ENCODE measurements around the gene WARS2. TPM values are rescaled to one million over a fixed set of nuclear protein-coding genes. Genes with fewer than 3 reads are reported as not detected.

Gene WARS2
- total RNA-seq, 1 experiment from 2014 or later = 10.5 TPM

GRCh38 chr1:119012383-119012782 lies 128.1 kb downstream of the WARS2 start:
- ChIA-PET POLR2A (no interaction called here), RAD21 (ENCODE audit: low non-redundant PET in 1 of 2, low total read pairs in 2 of 2, uncharacterized antibody in 2 of 2, unreplicated experiment in 2 of 2) (no interaction called here), CTCF (no interaction called here)
- Histone ChIP-seq H3K9me2 (ENCODE audit: insufficient read depth) (no peaks in the 10 kb centered on the region), H3K9ac (ENCODE audit: low read length) (no peak overlapping the region), H3K4me2 (ENCODE audit: low read length) (no peak overlapping the region), H3K9me3 (ENCODE audit: control insufficient read depth in 1 of 2, insufficient read depth in 1 of 2, low read depth in 1 of 2, low read length in 2 of 2) (no peaks in the 10 kb centered on the region), H2AFZ (ENCODE audit: low read depth, low read length, poor library complexity, severe bottlenecking) (no peak overlapping the region), H3K27ac (ENCODE audit: low read depth, low read length) (no peak overlapping the region), H3K27me3 (ENCODE audit: insufficient read depth, low read length) (no peaks in the 10 kb centered on the region), H3K4me1 (ENCODE audit: control insufficient read depth in 1 of 2, insufficient read depth in 2 of 2, low read length in 2 of 2) (no peaks in the 10 kb centered on the region), H3K36me3 (ENCODE audit: control insufficient read depth in 1 of 2, insufficient read depth in 2 of 2, low read length in 2 of 2) (no peaks in the 10 kb centered on the region), H3K4me3 (replicated peaks in 1 of 2; ENCODE audit: low read depth in 1 of 2, low read length in 2 of 2) (no peak overlapping the region), H4K20me1 (ENCODE audit: insufficient read depth) (no peaks in the 10 kb centered on the region), H3K79me2 (ENCODE audit: insufficient read depth, low read length) (no peaks in the 10 kb centered on the region)
- TF ChIP-seq FOSL1 (IDR thresholded peaks at IDR 0.05; ENCODE audit: low read depth) = no peak
- no peak for TF ChIP-seq JUND (IDR thresholded peaks at IDR 0.05)
- TF ChIP-seq, protein P1, sequence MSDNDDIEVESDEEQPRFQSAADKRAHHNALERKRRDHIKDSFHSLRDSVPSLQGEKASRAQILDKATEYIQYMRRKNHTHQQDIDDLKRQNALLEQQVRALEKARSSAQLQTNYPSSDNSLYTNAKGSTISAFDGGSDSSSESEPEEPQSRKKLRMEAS (IDR thresholded peaks at IDR 0.05) = no peak
- TF ChIP-seq, protein P2, sequence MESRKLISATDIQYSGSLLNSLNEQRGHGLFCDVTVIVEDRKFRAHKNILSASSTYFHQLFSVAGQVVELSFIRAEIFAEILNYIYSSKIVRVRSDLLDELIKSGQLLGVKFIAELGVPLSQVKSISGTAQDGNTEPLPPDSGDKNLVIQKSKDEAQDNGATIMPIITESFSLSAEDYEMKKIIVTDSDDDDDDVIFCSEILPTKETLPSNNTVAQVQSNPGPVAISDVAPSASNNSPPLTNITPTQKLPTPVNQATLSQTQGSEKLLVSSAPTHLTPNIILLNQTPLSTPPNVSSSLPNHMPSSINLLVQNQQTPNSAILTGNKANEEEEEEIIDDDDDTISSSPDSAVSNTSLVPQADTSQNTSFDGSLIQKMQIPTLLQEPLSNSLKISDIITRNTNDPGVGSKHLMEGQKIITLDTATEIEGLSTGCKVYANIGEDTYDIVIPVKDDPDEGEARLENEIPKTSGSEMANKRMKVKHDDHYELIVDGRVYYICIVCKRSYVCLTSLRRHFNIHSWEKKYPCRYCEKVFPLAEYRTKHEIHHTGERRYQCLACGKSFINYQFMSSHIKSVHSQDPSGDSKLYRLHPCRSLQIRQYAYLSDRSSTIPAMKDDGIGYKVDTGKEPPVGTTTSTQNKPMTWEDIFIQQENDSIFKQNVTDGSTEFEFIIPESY (IDR thresholded peaks at IDR 0.05; ENCODE audit: extremely low read depth, insufficient replicate concordance, low read length) = no peak
- TF ChIP-seq YY1 (IDR thresholded peaks at IDR 0.05; ENCODE audit: extremely low read depth, insufficient replicate concordance, low read depth, low read length) = no peak
- TF ChIP-seq ZFX (IDR thresholded peaks at IDR 0.05) = no peak
- TF ChIP-seq, protein P3, sequence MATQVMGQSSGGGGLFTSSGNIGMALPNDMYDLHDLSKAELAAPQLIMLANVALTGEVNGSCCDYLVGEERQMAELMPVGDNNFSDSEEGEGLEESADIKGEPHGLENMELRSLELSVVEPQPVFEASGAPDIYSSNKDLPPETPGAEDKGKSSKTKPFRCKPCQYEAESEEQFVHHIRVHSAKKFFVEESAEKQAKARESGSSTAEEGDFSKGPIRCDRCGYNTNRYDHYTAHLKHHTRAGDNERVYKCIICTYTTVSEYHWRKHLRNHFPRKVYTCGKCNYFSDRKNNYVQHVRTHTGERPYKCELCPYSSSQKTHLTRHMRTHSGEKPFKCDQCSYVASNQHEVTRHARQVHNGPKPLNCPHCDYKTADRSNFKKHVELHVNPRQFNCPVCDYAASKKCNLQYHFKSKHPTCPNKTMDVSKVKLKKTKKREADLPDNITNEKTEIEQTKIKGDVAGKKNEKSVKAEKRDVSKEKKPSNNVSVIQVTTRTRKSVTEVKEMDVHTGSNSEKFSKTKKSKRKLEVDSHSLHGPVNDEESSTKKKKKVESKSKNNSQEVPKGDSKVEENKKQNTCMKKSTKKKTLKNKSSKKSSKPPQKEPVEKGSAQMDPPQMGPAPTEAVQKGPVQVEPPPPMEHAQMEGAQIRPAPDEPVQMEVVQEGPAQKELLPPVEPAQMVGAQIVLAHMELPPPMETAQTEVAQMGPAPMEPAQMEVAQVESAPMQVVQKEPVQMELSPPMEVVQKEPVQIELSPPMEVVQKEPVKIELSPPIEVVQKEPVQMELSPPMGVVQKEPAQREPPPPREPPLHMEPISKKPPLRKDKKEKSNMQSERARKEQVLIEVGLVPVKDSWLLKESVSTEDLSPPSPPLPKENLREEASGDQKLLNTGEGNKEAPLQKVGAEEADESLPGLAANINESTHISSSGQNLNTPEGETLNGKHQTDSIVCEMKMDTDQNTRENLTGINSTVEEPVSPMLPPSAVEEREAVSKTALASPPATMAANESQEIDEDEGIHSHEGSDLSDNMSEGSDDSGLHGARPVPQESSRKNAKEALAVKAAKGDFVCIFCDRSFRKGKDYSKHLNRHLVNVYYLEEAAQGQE (IDR thresholded peaks at IDR 0.05; ENCODE audit: low read depth) = no peak
- TF ChIP-seq SP1 (IDR thresholded peaks at IDR 0.05; ENCODE audit: low read depth) = no peak
- TF ChIP-seq ZNF274 (IDR thresholded peaks at IDR 0.05; ENCODE audit: low read depth, low read length) = no peak
- no peak for TF ChIP-seq POLR2A (IDR thresholded peaks at IDR 0.05; ENCODE audit: borderline replicate concordance, extremely low read depth, insufficient read depth, insufficient read length)
- no peak for TF ChIP-seq CBX3 (IDR thresholded peaks at IDR 0.05; ENCODE audit: low read depth)
- no peak for TF ChIP-seq EZH2 (IDR thresholded peaks at IDR 0.05)
- no peak for TF ChIP-seq SRF (IDR thresholded peaks at IDR 0.05; ENCODE audit: low read depth)
- TF ChIP-seq ATF3 (IDR thresholded peaks at IDR 0.05) = no peak
- no peak for TF ChIP-seq ELF1 (IDR thresholded peaks at IDR 0.05; ENCODE audit: borderline replicate concordance, low read depth)
- no peak for TF ChIP-seq SIN3A (IDR thresholded peaks at IDR 0.05; ENCODE audit: low read depth)
- TF ChIP-seq RAD21 (IDR thresholded peaks at IDR 0.05; ENCODE audit: low read depth) = no peak
- TF ChIP-seq EGR1 (IDR thresholded peaks at IDR 0.05; ENCODE audit: low read depth) = no peak
- TF ChIP-seq EZH2phosphoT487 (IDR thresholded peaks at IDR 0.05; ENCODE audit: borderline replicate concordance) = no peak
- TF ChIP-seq TCF7L2 (IDR thresholded peaks at IDR 0.05; ENCODE audit: borderline replicate concordance, extremely low read depth, insufficient read depth, insufficient read length) = no peak
- no TSS peak for BruUV-seq (replicated peaks)
- intact Hi-C loops (cut with micrococcal nuclease) = no loop called here
- no peak for ATAC-seq
- no peak for DNase-seq (ENCODE audit: low read depth, low spot score)
